Left colon (tissue), 2 donors: ENCODE results near the gene TJP2. TPM values are rescaled to one million over a fixed set of nuclear protein-coding genes. Genes with fewer than 3 reads are reported as not detected.
"Not testable (repeated sequence)": the region's sequence is repeated elsewhere in the genome, so short reads cannot be mapped to it uniquely, and the experiment has no call there.

Experiments used
- ATAC-seq: fragments of 200-7000 bp; cut with Tn5 transposase; one replicate; pipeline ENCODE4 v1.9.1; 2020; ENCODE audit warnings: mild to moderate bottlenecking, moderate library complexity
- DNase-seq, 2 donors: peaks; one replicate each; pipeline ENCODE4 v3.0.0-alpha.2; 2020
- intact Hi-C, 2 donors: fragments of 100-400 bp; cut with DNase I in 1 of 2; cut with micrococcal nuclease in 1 of 2; formaldehyde crosslinking; loops; one replicate each; pipeline versions ENCODE4 v1.11.2 to v1.14.0; 2022; cut with DNase I, micrococcal nuclease
- total RNA-seq, 2 donors: library from RNA; stranded (reverse); fragmentation: NEBNext Ultra II Directional; extraction: Animal tissue kit (Norgen Biotek cat#: 25700); gene quantifications; one replicate each; pipeline ENCODE4 v1.2.1, GENCODE V29; 2021
- donor health status: DM: no; HTN: no; CAD: no.
- donor health status: DM: yes; HTN: yes; CAD: no.

Gene TJP2
- total RNA-seq, 2 donors from 2014 or later = 129 to 131 TPM

GRCh38 chr9:69255591-69255990 is 81.5 kb downstream of the TJP2 start:
- ATAC-seq (no peak), DNase-seq (no peak)
- intact Hi-C loops = no loop called here

DNA sequence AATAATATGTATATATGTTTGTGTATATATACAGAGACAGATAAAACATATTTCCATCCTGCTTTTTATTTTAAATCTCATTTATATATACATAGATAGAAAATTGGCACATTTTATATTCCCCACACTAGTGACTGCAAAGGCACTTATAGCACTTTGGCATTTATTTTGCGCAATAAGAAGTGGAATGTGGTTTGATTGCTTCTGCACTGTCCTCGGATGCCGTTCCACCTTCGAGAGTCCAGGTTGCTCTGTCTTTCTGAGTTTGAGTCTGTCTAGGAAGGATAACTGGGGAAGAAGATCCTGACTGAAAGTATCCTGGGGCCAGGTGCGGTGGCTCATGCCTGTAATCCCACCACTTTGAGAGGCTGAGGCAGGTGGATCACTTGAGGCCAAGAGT is 84.5 kb downstream of the TJP2 start:
- DNase-seq (no peak), ATAC-seq (no peak)
- intact Hi-C loops = no loop called here

GRCh38 chr9:69260161-69260560 is 86.1 kb downstream of the TJP2 start:
- intact Hi-C loops = no loop called here
- ATAC-seq (no peak), DNase-seq (no peak)

DNA sequence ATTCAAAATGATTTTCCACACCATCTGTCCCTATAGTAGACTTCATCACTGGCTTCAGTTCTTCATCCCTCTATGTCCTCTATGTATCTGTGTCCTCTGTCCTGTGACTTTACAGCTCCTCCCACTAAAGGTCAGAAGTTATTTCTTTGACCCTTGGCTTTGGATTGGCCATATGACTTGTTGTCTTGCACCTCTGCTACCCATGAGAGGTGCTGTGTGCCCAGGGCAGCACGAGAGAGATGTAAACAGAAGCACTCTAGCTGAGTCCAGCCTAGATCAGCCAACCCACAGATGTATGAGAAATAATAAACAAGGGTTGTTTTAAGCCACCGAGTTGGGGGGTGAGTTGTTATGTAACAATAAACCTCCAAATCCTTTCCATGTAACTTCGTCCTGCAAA is 87.6 kb downstream of the TJP2 start:
- intact Hi-C loops = no loop called here
- DNase-seq (no peak), ATAC-seq (no peak)

GRCh38 chr9:69264526-69264925 is 90.4 kb downstream of the TJP2 start:
- DNase-seq (no peak), ATAC-seq (no peak)
- intact Hi-C loops = no loop called here

DNA sequence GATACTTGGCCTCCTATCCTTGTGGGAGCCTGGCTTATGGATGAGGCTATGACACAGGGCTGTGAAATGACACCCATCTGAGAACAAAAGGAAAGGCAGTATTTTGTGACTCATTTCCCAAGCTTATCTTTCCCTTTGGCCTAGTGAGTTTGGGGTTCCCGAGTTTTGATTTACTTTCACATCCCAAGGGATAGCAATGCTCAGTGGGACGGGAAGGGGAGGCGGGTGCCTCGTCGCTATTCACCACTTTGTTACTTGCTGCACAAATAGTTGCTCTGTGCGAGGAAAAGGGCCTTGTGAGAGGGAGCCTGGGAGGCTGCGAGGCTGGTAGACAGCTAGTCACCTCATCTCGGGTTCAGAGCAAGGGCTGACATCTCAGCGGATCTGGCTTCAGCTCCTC is 91.8 kb downstream of the TJP2 start:
- DNase-seq (no peak), ATAC-seq (no peak)
- intact Hi-C loops = no loop called here

- DNase-seq (no peak), ATAC-seq (no peak)
- intact Hi-C loops = no loop called here
Measured at GRCh38 chr9:69272212-69272611, 98.1 kb downstream of the TJP2 start.

- ATAC-seq (no peak), DNase-seq (no peak)
- intact Hi-C loops = no loop called here
Measured at GRCh38 chr9:69273161-69273560, 99.1 kb downstream of the TJP2 start.

DNA sequence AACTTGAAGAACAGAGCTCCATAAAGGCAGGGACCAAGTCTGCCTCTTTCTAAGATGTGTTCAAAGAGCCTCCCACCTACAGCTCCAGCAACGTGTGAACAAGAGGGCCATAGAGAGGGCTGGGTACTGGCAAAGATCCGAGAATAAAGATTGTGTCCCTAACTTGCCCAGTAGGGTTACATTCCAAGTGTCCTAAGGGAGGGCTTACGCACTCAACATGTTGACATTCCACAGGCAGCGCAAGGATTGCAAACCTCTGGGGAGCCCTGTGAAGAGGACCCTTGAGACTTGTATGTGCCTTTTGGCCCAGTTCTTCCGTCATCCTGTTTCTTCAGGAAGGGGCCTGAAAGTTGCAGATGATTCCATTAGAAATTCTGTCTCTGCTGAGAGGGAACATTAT is 102.7 kb downstream of the TJP2 start:
- intact Hi-C loops = no loop called here
- no peak for ATAC-seq

GRCh38 chr9:69279084-69279731 is 105.1 kb downstream of the TJP2 start:
- intact Hi-C loops = no loop called here
- ATAC-seq (no peak), DNase-seq (no peak)

More for the DNA sequence above, 102.7 kb downstream of the TJP2 start:
- no peak for DNase-seq

GRCh38 chr9:69279733-69280132 is 105.7 kb downstream of the TJP2 start:
- ATAC-seq (no peak), DNase-seq (no peak)
- intact Hi-C loops = no loop called here

DNA sequence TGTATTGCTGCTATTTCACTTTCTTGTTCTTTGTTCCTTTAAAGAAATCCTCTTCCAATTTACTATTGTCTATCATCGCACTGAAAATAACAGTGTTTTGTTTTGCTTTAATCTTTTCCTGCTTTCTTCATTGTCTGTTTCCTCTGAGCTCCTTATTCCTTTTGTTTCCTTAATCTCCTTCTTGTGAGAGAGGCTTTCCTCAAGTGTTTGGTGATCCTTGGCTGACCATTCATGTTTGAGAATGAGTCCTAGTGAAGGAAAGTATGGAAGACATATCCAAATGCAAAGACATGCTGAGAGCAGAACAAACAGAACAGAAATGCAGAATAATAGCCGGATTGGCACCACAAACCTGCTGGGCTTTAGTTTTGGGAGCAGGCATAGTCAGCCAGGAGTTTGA is 108.9 kb downstream of the TJP2 start:
- ATAC-seq (no peak), DNase-seq (no peak)
- intact Hi-C loops = no loop called here

- intact Hi-C loops = no loop called here
Measured at GRCh38 chr9:69292078-69292477, 118.0 kb downstream of the TJP2 start.

DNA sequence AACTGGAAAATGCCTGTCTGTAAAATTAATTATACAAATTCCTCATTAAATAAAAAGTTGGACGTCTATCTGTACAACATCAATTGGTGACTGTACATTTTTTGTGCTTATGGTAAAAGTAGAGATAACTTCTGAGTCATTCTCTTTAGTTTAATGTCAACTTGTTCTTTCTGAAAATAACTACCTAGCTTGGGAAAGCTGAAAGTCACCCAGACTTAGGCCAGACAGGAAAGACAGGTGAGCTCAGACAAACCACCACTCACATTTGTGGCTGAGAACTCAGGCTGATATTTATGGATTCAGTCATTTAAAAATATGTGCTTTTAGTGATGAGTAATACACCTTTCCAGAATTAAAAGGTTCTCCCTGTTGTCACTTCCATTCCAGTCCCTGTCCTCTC is 119.1 kb downstream of the TJP2 start:
- DNase-seq (no peak), ATAC-seq (no peak)
- intact Hi-C loops = no loop called here

More at GRCh38 chr9:69292078-69292477, 118.0 kb downstream of the TJP2 start:
- ATAC-seq (no peak), DNase-seq (no peak)

- DNase-seq = peak in 1 of 2 donors; percentile 5
- intact Hi-C loops = no loop called here
- ATAC-seq = no peak
Measured at GRCh38 chr9:69295872-69296552, 121.9 kb downstream of the TJP2 start.

DNA sequence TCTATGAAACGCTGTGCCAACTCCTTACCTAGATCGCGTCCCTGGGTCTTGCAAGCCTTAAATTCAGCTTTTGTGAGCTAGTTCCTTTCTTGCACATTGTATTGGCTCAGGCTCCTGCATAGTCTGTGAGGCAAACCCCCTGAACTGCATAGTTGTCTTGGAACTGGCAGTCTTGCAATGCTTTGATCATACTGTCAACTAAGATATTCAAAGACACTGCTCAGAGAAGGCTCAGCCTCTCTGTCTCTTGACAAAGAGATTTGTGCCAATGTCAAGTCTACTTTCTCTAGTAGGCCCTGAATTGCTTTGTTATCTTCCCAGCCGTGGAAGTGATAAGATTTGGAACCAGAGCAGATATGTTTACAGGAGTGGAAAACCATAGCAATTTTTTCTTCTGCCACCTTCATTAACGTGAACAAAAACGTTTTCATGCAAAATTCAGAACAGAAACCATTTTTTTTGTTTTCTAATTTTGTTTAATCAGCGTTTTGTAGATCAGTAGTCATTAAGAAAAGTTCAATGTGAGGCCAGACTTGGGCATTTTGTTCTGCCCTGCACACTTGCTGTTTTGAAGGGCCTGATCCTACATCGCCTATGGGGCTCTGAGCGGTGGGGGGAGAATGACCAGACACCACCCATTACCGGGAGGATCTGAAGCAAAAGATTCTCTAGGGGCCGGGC is 123.4 kb downstream of the TJP2 start:
- intact Hi-C loops = no loop called here
- ATAC-seq (no peak), DNase-seq (no peak)

GRCh38 chr9:69299315-69299714 is 125.2 kb downstream of the TJP2 start:
- no peak for ATAC-seq
- intact Hi-C loops = no loop called here
- DNase-seq = no peak

DNA sequence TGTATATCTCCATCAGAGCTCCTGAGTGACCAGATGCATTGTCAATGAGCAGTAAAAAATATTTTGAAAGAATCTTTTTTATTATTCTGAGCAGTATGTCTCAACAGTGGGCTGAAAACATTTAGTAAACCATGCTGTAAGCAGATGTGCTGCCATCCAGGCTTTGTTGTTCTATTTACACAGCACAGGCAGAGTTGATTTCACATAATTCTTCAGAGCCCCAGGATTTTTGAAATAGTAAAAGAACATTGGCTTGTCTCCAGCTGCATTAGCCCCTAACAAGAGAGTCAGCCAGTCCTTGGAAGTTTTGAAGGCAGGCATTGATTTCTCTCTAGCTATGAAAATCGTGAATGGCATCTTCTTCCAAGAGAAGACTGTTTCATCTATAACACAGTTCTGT is 125.7 kb downstream of the TJP2 start:
- DNase-seq = no peak
- ATAC-seq = no peak
- intact Hi-C loops = no loop called here

DNA sequence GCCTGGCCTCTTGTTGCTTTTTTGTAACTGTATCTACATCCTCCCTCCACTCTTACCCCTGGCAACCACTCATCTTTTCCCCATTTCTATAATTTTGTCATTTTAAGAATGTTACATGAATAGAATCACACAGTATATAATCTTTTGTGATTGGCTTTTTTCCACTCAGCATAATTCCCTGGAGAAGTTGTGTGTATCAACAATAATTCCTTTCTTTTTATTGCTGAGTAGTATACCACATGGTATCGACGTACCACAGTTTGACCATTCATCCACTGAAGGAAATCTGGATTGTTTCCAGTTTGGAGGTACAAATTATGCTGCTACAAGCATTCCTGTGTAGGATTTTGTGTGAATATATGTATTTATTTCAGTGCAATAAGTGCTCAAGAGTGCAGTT is 129.3 kb downstream of the TJP2 start:
- DNase-seq (no peak), ATAC-seq (no peak)
- intact Hi-C loops = no loop called here

GRCh38 chr9:69306895-69307445 is 132.9 kb downstream of the TJP2 start:
- DNase-seq, intact Hi-C loops, ATAC-seq: not testable (repeated sequence)
